Keratinocyte (primary cell): ENCODE results near the gene NOTCH4.
"Not testable (repeated sequence)": the region's sequence is repeated elsewhere in the genome, so short reads cannot be mapped to it uniquely, and the experiment has no call there.

Source experiments
- CTCF ChIP-seq, 3 experiments: IDR thresholded peaks in 1 of 3; conservative IDR thresholded peaks in 1 of 3; optimal IDR thresholded peaks in 1 of 3; 2 replicates in 2 of 3; 3 replicates in 1 of 3; pipeline versions ENCODE3 to v1.5.1; 2011; ENCODE audit warnings: low read length in 3 of 3, mild to moderate bottlenecking in 3 of 3, moderate library complexity in 2 of 3, control low read depth in 1 of 3, inconsistent platforms in 1 of 3; ENCODE audit not compliant: insufficient read depth in 2 of 3; ENCODE audit errors: extremely low read depth in 1 of 3
- EZH2 ChIP-seq: IDR thresholded peaks from one replicate; pipeline ENCODE4 v1.6.1; 2012; ENCODE audit warnings: inconsistent platforms, mild to moderate bottlenecking, low read length, moderate library complexity

- TF ChIP-seq CTCF (optimal IDR thresholded peaks at IDR 0.05 in 1 of 3, IDR thresholded peaks at IDR 0.05 in 1 of 3, conservative IDR thresholded peaks at IDR 0.05 in 1 of 3; ENCODE audit: extremely low read depth in 1 of 3, insufficient read depth in 2 of 3, low read length in 3 of 3); EZH2: not testable (repeated sequence)
These were observed 37.6 kb downstream of the NOTCH4 start for GRCh38 chr6:32186151-32186840.
